ENCODE results near the gene AP4S1. TPM values are rescaled to one million over a fixed set of nuclear protein-coding genes. Genes with fewer than 3 reads are reported as not detected.
A peak's percentile ranks its signal among the peaks of the same experiment; 100 is the strongest.

Gene AP4S1
- total RNA-seq, 1 experiment from 2014 or later = 3.3 TPM

DNA sequence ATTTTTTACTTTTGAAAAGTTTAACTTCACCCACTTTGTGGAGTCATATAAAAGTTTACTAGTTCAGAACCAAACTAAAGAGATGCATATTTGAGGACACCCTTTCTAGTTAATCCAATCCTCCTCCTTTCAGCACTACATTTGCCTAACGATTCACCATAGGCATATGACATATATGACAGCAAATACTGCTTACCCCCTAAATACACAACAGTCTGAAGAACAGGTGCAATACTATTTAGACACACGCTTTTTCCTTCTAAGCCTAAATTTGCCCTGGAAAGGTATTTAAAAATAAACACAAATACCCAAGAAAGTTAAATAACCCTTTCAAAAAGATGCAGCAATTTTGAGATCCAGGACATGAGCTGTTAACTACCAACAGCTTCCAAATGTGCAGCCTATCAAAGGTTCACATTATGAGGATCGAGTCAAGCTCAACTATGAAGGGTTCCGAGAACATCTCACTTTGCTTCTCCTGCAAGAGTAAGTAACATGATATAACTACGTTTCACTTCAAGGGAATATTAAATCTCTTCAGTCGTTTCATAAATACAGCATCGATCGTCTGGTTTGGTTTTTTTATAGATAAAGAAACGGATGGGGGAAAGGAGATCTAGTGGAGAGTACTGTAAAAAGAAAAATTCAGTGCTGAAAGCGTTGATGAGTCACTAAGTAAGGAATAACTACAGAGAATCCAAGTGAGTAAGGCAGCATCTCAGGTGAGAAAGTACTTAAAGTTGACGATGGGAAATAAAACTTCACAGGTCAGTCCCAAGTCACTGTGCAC is 677 bp upstream of the AP4S1 start:
- POLR2A ChIA-PET = no interaction called here
- in situ Hi-C loops (cut with HindIII; ENCODE audit: low pct_unique_long_range_greater_than_20kb, low sequenced_read_pairs) = no loop called here

DNA sequence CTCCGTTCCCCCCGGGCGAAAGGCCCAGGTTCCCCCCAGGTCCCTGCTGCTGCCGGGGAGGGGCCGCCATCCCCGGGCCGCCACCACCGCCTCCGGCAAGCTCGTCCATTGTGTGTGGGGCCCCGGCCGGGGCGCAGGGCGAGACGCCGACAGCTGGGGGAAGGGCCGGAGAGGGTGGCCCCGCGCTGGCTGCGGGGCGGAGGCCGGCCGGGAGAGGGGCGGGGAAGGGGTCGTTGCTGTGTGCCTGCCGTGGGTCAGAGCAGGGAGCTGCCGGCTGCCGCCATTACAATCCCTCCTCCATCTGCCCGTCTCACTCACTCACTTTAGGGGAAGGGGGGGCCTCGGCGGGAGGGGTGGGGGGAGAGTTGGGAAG is 614 bp downstream of the AP4S1 start, which contains the start of gene STRN3:
Gene STRN3, minus strand, starts transcription at position 303 of the 373 bp plus-strand sequence. Its CDS starts 194 bp downstream, at position 109.
- Histone ChIP-seq H3K27me3 (ENCODE audit: control insufficient read depth, insufficient read depth, low read length) (no peaks in the 10 kb centered on the region), H3K36me3 (ENCODE audit: control insufficient read depth, insufficient read depth, low read length) (peaks cover 6% of the 10 kb centered on the region), H3K27ac (ENCODE audit: low read length) (peak within 1 kb of the TSS; percentile 94), H3K4me3 (ENCODE audit: low read depth in 2 of 2, low read length in 2 of 2) (peak within 1 kb of the TSS; percentile 89), H3K4me1 (ENCODE audit: control insufficient read depth, insufficient read depth, low read length) (peaks cover 7% of the 10 kb centered on the region; the same call in 1 of the 2 replicates), H3K9me3 (ENCODE audit: control insufficient read depth, insufficient read depth, low read depth, low read length) (no peaks in the 10 kb centered on the region)
- no TSS peak for BruUV-seq (replicated peaks)
- no peak for DNase-seq (ENCODE audit: low read depth, low spot score)
- no peak for TF ChIP-seq TCF7L2 (IDR thresholded peaks at IDR 0.05; ENCODE audit: low read depth, low read length)
- TF ChIP-seq, protein P1, sequence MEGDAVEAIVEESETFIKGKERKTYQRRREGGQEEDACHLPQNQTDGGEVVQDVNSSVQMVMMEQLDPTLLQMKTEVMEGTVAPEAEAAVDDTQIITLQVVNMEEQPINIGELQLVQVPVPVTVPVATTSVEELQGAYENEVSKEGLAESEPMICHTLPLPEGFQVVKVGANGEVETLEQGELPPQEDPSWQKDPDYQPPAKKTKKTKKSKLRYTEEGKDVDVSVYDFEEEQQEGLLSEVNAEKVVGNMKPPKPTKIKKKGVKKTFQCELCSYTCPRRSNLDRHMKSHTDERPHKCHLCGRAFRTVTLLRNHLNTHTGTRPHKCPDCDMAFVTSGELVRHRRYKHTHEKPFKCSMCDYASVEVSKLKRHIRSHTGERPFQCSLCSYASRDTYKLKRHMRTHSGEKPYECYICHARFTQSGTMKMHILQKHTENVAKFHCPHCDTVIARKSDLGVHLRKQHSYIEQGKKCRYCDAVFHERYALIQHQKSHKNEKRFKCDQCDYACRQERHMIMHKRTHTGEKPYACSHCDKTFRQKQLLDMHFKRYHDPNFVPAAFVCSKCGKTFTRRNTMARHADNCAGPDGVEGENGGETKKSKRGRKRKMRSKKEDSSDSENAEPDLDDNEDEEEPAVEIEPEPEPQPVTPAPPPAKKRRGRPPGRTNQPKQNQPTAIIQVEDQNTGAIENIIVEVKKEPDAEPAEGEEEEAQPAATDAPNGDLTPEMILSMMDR (IDR thresholded peaks at IDR 0.05) = no peak
- no peak for TF ChIP-seq POLR2AphosphoS5 (IDR thresholded peaks at IDR 0.05; ENCODE audit: low read depth, low read length)
- TF ChIP-seq, protein P2, sequence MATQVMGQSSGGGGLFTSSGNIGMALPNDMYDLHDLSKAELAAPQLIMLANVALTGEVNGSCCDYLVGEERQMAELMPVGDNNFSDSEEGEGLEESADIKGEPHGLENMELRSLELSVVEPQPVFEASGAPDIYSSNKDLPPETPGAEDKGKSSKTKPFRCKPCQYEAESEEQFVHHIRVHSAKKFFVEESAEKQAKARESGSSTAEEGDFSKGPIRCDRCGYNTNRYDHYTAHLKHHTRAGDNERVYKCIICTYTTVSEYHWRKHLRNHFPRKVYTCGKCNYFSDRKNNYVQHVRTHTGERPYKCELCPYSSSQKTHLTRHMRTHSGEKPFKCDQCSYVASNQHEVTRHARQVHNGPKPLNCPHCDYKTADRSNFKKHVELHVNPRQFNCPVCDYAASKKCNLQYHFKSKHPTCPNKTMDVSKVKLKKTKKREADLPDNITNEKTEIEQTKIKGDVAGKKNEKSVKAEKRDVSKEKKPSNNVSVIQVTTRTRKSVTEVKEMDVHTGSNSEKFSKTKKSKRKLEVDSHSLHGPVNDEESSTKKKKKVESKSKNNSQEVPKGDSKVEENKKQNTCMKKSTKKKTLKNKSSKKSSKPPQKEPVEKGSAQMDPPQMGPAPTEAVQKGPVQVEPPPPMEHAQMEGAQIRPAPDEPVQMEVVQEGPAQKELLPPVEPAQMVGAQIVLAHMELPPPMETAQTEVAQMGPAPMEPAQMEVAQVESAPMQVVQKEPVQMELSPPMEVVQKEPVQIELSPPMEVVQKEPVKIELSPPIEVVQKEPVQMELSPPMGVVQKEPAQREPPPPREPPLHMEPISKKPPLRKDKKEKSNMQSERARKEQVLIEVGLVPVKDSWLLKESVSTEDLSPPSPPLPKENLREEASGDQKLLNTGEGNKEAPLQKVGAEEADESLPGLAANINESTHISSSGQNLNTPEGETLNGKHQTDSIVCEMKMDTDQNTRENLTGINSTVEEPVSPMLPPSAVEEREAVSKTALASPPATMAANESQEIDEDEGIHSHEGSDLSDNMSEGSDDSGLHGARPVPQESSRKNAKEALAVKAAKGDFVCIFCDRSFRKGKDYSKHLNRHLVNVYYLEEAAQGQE (IDR thresholded peaks at IDR 0.05; ENCODE audit: insufficient read depth in 1 of 2, low read depth in 2 of 2, low read length in 1 of 2) = no peak
- TF ChIP-seq SIN3A (IDR thresholded peaks at IDR 0.05; ENCODE audit: borderline replicate concordance, insufficient read depth, low read depth, low read length) = no peak
- in situ Hi-C loops (cut with HindIII; ENCODE audit: low pct_unique_long_range_greater_than_20kb, low sequenced_read_pairs) = no loop called here
- CTCF ChIA-PET = no interaction called here
- no peak for ATAC-seq
- POLR2A ChIA-PET = interaction anchor here (0.6 to 0.7 kb wide), 2 partner anchors 13 to 47 kb away, joined by 6 to 8 read pairs; no protein-coding TSS in a partner anchor
- intact Hi-C loops (cut with micrococcal nuclease; ENCODE audit: unreplicated experiment) = no loop called here

More for the DNA sequence above, 677 bp upstream of the AP4S1 start:
- H3K4me1 ChIP-seq (ENCODE audit: control insufficient read depth, insufficient read depth, low read length) = peaks cover 7% of the 10 kb centered on the region; the same call in 1 of the 2 replicates
- H3K4me3 ChIP-seq (ENCODE audit: low read depth in 2 of 2, low read length in 2 of 2) = peak overlapping the region; percentile 89
- BruUV-seq (replicated peaks) = no TSS peak
- no peak for DNase-seq (ENCODE audit: low read depth, low spot score)
- intact Hi-C loops (cut with micrococcal nuclease; ENCODE audit: unreplicated experiment) = no loop called here
- peak overlapping the region; percentile 77 for H3K27ac ChIP-seq (ENCODE audit: low read length)
- H3K9me3 ChIP-seq (ENCODE audit: control insufficient read depth, insufficient read depth, low read depth, low read length) = no peaks in the 10 kb centered on the region
- peaks cover 6% of the 10 kb centered on the region for H3K36me3 ChIP-seq (ENCODE audit: control insufficient read depth, insufficient read depth, low read length)
- CTCF ChIA-PET = no interaction called here
- ATAC-seq = no peak
- TF ChIP-seq, protein P1 (IDR thresholded peaks at IDR 0.05) = no peak
- TF ChIP-seq SIN3A (IDR thresholded peaks at IDR 0.05; ENCODE audit: borderline replicate concordance, insufficient read depth, low read depth, low read length) (no peak), POLR2AphosphoS5 (IDR thresholded peaks at IDR 0.05; ENCODE audit: low read depth, low read length) (no peak)
- TF ChIP-seq, protein P2 (IDR thresholded peaks at IDR 0.05; ENCODE audit: insufficient read depth in 1 of 2, low read depth in 2 of 2, low read length in 1 of 2) = no peak
- H3K27me3 ChIP-seq (ENCODE audit: control insufficient read depth, insufficient read depth, low read length) = no peaks in the 10 kb centered on the region

Data from Panc1 (cell line).